HepG2 (cell line): ENCODE measurements around the gene RIN3. TPM values are rescaled to one million over a fixed set of nuclear protein-coding genes. Genes with fewer than 3 reads are reported as not detected.

Experiments used
- ATAC-seq: fragments of 200-7000 bp; cut with Tn5 transposase; 3 replicates; pipeline ENCODE4 v1.9.1; 2020; ENCODE audit warnings: mild to moderate bottlenecking, moderate library complexity
- BruUV-seq: library from RNA; stranded (reverse); fragments of 400-500 nt; replicated peaks from 2 replicates; lab custom pipeline; 2021; lab: Mats Ljungman, UMichigan
- CTCF ChIA-PET: fragments of 300-600 bp; formaldehyde crosslinking; extraction: SDS; loops from one replicate; lab custom pipeline; 2021; ENCODE audit warnings: low total read pairs, inconsistent platforms, low intra/inter-chr PET ratio; lab: Yijun Ruan, JAX
- POLR2A ChIA-PET: fragments of 350-600 bp; sonication (Branson Sonifier 250); formaldehyde crosslinking; loops from one replicate; lab custom pipeline; 2020; ENCODE audit warnings: antibody characterized with exemption, inconsistent platforms; lab: Yijun Ruan, JAX
- DNase-seq: peaks from one replicate; pipeline ENCODE4 v3.0.0-alpha.2; 2015; ENCODE audit warnings: low spot score
- FAIRE-seq: peaks from 3 replicates; lab custom pipeline; 2011; peaks lifted over from hg19 to GRCh38; lab: Jason Lieb, UNC
- H2AFZ ChIP-seq: one replicate; pipeline ENCODE4 v1.6.1; 2011; ENCODE audit warnings: low read length, inconsistent platforms
- H3K27ac ChIP-seq: fragments of 300-600 bp; 3 replicates; pipeline ENCODE4 v1.8.0; 2011; ENCODE audit warnings: mixed run types, mild to moderate bottlenecking, mixed read lengths, low read length, inconsistent platforms; ENCODE audit not compliant: insufficient read depth; ENCODE audit errors: extremely low read length
- H3K27me3 ChIP-seq, 2 experiments: fragments of 200-600 bp in 1 of 2; 2 replicates in 1 of 2; 3 replicates in 1 of 2; pipeline versions ENCODE4 v1.6.0 to v1.8.0; 2011; ENCODE audit warnings: low read length in 2 of 2, mild to moderate bottlenecking in 2 of 2, moderate library complexity in 2 of 2, inconsistent platforms in 1 of 2; ENCODE audit not compliant: insufficient read depth in 2 of 2, control insufficient read depth in 1 of 2
- H3K36me3 ChIP-seq, 2 experiments: fragments of 200-600 bp in 1 of 2; replicated peaks in 1 of 2; 2 replicates in 1 of 2; 3 replicates in 1 of 2; pipeline versions ENCODE4 v1.5.1 to v1.8.0; 2011; ENCODE audit warnings: low read length in 2 of 2, inconsistent platforms in 1 of 2; ENCODE audit not compliant: insufficient read depth in 2 of 2, control insufficient read depth in 1 of 2
- H3K4me1 ChIP-seq: 2 replicates; pipeline ENCODE4 v1.5.1; 2012; ENCODE audit warnings: low read length, inconsistent platforms; ENCODE audit not compliant: insufficient read depth
- H3K4me2 ChIP-seq: 2 replicates; pipeline ENCODE4 v1.6.0; 2011; ENCODE audit warnings: low read depth, low read length, inconsistent platforms
- H3K4me3 ChIP-seq, 3 experiments: fragments of 200-600 bp in 1 of 3; sonication (generic), shearing (Covaris generic) in 1 of 3; replicated peaks in 1 of 3; 2 replicates each; pipeline ENCODE4 v1.5.1; 2011 to 2016; ENCODE audit warnings: low read length in 3 of 3, inconsistent platforms in 2 of 3, low read depth in 2 of 3, mild to moderate bottlenecking in 2 of 3, control low read depth in 1 of 3, mixed read lengths in 1 of 3; ENCODE audit not compliant: insufficient read depth in 1 of 3
- H3K79me2 ChIP-seq: one replicate; pipeline ENCODE4 v1.6.1; 2011; ENCODE audit warnings: low read length, inconsistent platforms; ENCODE audit not compliant: insufficient read depth
- H3K9ac ChIP-seq: 2 replicates; pipeline ENCODE4 v1.6.0; 2011; ENCODE audit warnings: mild to moderate bottlenecking, low read depth, low read length, inconsistent platforms; ENCODE audit not compliant: insufficient read depth
- H3K9me3 ChIP-seq: 2 replicates; pipeline ENCODE4 v1.5.1; 2012; ENCODE audit warnings: mild to moderate bottlenecking, low read length
- H4K20me1 ChIP-seq: 2 replicates; pipeline ENCODE4 v1.6.0; 2011; ENCODE audit warnings: inconsistent platforms, mild to moderate bottlenecking, low read length, moderate library complexity; ENCODE audit not compliant: insufficient read depth
- GTF2F1 ChIP-seq: fragments of 150-350 bp; IDR thresholded peaks from 2 replicates; pipeline ENCODE4 v1.6.1; 2014; ENCODE audit warnings: low read length
- NR2C2 ChIP-seq: sonication (generic); formaldehyde crosslinking; IDR thresholded peaks from 2 replicates; pipeline ENCODE4 v1.4.0; 2020; ENCODE audit warnings: missing genetic modification reagents, mild to moderate bottlenecking, moderate library complexity, borderline replicate concordance
- ZNF850 ChIP-seq: sonication (generic); formaldehyde crosslinking; conservative IDR thresholded peaks from 2 replicates; pipeline ENCODE4 v1.9.0; 2021; ENCODE audit warnings: mild to moderate bottlenecking, missing genetic modification reagents
- WGBS: methylation state at CpG from one replicate; pipeline ENCODE4 v1.1.6; 2017; ENCODE audit warnings: low lambda C conversion rate; 5-methylcytosine and 5-hydroxymethylcytosine counted together
- in situ Hi-C: cut with HindIII; loops from 2 replicates; pipeline ENCODE4 v1.10.0; 2017; ENCODE audit warnings: low pct_unique_long_range_greater_than_20kb; ENCODE audit not compliant: extremely low pct_ligation_motif_present
- intact Hi-C: fragments of 100-400 bp; cut with micrococcal nuclease; formaldehyde crosslinking; loops from one replicate; pipeline ENCODE4 v1.10.0; 2022; ENCODE audit not compliant: unreplicated experiment
- polyA plus RNA-seq, 8 experiments: library from polyadenylated mRNA; depleted of rRNA in 3 of 8; stranded (reverse) in 7 of 8; unstranded in 1 of 8; fragments of >200 nt; fragmentation: Illumina TruSeq in 4 of 8; extraction: Trizol in 4 of 8; gene quantifications; 2 replicates each; pipeline versions ENCODE4 v1.2.1 to v1.2.3, GENCODE V29; 2011 to 2016; ENCODE audit warnings: low read depth in 4 of 8, missing spikeins in 1 of 8, mixed read lengths in 1 of 8; ENCODE audit not compliant: insufficient read depth in 1 of 8
- total RNA-seq, 5 experiments: library from RNA; depleted of rRNA; stranded (reverse); fragments of >200 nt; fragmentation: Illumina TruSeq; extraction: Trizol; gene quantifications; 2 replicates each; pipeline ENCODE4 v1.2.3, GENCODE V29; 2016; ENCODE audit warnings: low read depth in 1 of 5
- TF ChIP-seq, protein P1 (sequence below): sonication (generic); formaldehyde crosslinking; IDR thresholded peaks from 2 replicates; pipeline ENCODE4 v1.4.0; 2020; ENCODE audit warnings: missing genetic modification reagents
- TF ChIP-seq, protein P2 (sequence below): sonication (generic); formaldehyde crosslinking; IDR thresholded peaks from 2 replicates; pipeline ENCODE4 v1.5.1; 2020; ENCODE audit warnings: missing genetic modification reagents, mild to moderate bottlenecking, borderline replicate concordance

Gene RIN3
- total and polyA plus RNA-seq, 2 of the 13 experiments (the other 11 are each of a cell fraction or from before 2014, with no cell fraction given), result 2.3 to 3.6 TPM

DNA sequence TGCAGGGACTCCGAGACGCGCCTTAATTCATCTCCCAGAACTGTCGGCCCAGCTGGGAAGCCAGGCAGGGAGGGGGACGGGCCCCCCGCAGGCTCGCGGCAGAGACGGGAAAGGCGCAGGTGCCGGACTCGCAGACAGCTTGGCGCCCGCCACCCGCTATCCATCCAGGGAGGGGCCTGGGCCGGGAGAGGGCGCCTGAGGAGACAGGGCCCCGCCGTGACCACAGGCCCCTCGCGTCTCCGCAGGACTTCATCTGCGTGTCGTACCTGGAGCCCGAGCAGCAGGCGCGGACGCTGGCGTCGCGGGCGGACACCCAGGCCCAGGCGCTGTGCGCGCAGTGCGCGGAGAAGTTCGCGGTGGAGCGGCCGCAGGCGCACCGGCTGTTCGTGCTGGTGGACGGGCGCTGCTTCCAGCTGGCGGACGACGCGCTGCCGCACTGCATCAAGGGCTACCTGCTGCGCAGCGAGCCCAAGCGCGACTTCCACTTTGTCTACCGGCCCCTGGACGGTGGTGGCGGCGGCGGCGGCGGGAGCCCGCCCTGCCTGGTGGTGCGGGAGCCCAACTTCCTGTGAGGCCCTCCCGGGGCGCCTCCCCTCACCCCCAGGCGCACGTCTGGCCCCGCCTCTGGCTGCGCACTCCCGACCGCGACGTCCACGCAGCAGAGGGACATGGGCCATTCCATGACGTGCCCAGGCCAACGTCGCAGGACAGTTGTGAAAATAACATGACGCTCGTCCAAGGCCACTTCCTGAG lies 174.3 kb downstream of the RIN3 start:
- ATAC-seq, result no peak
- no peak for DNase-seq
- no peaks in the 10 kb centered on the region for H3K79me2 ChIP-seq
- peaks cover under 1% of the 10 kb centered on the region; the same call in 1 of the 2 replicates for H3K4me1 ChIP-seq
- ChIA-PET POLR2A (no interaction called here), CTCF (interaction anchor here (2.4 kb wide), 1 partner anchor 96 kb away, joined by 16 read pairs; no protein-coding TSS in a partner anchor)
- no peaks in the 10 kb centered on the region for H3K9me3 ChIP-seq
- H3K27me3 ChIP-seq, result no peaks in the 10 kb centered on the region
- in situ Hi-C loops, result no loop called here
- H3K27ac ChIP-seq, result no peak overlapping the region
- H3K4me2 ChIP-seq, result no peak overlapping the region
- BruUV-seq, result no TSS peak
- no peak overlapping the region for H2AFZ ChIP-seq
- WGBS, result 98% methylated on average over 46 of the region's 80 CpGs
- TF ChIP-seq ZNF850 (CRISPR knock-in tag) (no peak), NR2C2 (no peak), GTF2F1 (no peak)
- TF ChIP-seq, protein P1, sequence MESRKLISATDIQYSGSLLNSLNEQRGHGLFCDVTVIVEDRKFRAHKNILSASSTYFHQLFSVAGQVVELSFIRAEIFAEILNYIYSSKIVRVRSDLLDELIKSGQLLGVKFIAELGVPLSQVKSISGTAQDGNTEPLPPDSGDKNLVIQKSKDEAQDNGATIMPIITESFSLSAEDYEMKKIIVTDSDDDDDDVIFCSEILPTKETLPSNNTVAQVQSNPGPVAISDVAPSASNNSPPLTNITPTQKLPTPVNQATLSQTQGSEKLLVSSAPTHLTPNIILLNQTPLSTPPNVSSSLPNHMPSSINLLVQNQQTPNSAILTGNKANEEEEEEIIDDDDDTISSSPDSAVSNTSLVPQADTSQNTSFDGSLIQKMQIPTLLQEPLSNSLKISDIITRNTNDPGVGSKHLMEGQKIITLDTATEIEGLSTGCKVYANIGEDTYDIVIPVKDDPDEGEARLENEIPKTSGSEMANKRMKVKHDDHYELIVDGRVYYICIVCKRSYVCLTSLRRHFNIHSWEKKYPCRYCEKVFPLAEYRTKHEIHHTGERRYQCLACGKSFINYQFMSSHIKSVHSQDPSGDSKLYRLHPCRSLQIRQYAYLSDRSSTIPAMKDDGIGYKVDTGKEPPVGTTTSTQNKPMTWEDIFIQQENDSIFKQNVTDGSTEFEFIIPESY (CRISPR knock-in tag), result 0 out of 2 replicates have a peak, but pooled peaks have one; percentile 33
- TF ChIP-seq, protein P2, sequence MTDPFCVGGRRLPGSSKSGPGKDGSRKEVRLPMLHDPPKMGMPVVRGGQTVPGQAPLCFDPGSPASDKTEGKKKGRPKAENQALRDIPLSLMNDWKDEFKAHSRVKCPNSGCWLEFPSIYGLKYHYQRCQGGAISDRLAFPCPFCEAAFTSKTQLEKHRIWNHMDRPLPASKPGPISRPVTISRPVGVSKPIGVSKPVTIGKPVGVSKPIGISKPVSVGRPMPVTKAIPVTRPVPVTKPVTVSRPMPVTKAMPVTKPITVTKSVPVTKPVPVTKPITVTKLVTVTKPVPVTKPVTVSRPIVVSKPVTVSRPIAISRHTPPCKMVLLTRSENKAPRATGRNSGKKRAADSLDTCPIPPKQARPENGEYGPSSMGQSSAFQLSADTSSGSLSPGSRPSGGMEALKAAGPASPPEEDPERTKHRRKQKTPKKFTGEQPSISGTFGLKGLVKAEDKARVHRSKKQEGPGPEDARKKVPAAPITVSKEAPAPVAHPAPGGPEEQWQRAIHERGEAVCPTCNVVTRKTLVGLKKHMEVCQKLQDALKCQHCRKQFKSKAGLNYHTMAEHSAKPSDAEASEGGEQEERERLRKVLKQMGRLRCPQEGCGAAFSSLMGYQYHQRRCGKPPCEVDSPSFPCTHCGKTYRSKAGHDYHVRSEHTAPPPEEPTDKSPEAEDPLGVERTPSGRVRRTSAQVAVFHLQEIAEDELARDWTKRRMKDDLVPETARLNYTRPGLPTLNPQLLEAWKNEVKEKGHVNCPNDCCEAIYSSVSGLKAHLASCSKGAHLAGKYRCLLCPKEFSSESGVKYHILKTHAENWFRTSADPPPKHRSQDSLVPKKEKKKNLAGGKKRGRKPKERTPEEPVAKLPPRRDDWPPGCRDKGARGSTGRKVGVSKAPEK, result no peak
- TF ChIP-seq, all 625 proteins: peak for 1
- peaks cover 5 to 6% of the 10 kb centered on the region in 2 experiments; a peak in 3 of 5 replicates for H3K36me3 ChIP-seq
- no peak overlapping the region for H3K4me3 ChIP-seq
- intact Hi-C loops, result no loop called here
- FAIRE-seq, result no peak
- H4K20me1 ChIP-seq, result 0 out of 2 replicates have a peak, but pooled peaks cover 4% of the 10 kb centered on the region
- no peak overlapping the region for H3K9ac ChIP-seq
